GM12865 (cell line): ENCODE measurements around the gene KEL.

Experiments used
- DNase-seq: peaks from one replicate; pipeline ENCODE4 v3.0.0; 2010; ENCODE audit warnings: low read depth
- H3K4me3 ChIP-seq: 2 replicates; pipeline ENCODE4 v1.5.1; 2011; ENCODE audit warnings: mild to moderate bottlenecking, low read depth, low read length, control low read depth
- TF ChIP-seq, protein P1 (sequence below): IDR thresholded peaks from 2 replicates; pipeline ENCODE4 v1.5.1; 2011; ENCODE audit warnings: low read length, control low read depth, low read depth, inconsistent platforms; ENCODE audit not compliant: insufficient read depth; ENCODE audit errors: missing control alignments

Gene KEL

DNA sequence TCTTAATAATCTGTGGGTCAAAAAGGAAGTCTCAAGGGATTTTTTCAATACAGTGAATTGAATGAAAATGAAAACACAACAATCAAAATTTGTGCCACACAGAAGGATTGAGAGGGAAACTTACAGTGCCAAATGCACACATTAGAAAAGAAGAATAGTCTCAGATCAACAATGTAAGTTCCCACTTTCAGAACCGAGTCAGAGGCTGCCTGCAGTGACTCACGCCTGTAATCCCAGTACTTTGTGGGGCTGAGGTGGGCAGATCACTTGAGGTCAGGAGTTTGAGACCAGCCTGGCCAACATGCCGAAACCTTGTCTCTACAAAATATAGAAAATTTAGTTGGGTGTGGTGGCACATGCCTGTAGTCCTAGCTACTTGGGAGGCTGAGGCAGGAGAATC lies 12.5 kb upstream of the KEL start:
- H3K4me3 ChIP-seq, result no peak overlapping the region
- TF ChIP-seq, protein P1, sequence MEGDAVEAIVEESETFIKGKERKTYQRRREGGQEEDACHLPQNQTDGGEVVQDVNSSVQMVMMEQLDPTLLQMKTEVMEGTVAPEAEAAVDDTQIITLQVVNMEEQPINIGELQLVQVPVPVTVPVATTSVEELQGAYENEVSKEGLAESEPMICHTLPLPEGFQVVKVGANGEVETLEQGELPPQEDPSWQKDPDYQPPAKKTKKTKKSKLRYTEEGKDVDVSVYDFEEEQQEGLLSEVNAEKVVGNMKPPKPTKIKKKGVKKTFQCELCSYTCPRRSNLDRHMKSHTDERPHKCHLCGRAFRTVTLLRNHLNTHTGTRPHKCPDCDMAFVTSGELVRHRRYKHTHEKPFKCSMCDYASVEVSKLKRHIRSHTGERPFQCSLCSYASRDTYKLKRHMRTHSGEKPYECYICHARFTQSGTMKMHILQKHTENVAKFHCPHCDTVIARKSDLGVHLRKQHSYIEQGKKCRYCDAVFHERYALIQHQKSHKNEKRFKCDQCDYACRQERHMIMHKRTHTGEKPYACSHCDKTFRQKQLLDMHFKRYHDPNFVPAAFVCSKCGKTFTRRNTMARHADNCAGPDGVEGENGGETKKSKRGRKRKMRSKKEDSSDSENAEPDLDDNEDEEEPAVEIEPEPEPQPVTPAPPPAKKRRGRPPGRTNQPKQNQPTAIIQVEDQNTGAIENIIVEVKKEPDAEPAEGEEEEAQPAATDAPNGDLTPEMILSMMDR, result no peak
- no peak for DNase-seq

DNA sequence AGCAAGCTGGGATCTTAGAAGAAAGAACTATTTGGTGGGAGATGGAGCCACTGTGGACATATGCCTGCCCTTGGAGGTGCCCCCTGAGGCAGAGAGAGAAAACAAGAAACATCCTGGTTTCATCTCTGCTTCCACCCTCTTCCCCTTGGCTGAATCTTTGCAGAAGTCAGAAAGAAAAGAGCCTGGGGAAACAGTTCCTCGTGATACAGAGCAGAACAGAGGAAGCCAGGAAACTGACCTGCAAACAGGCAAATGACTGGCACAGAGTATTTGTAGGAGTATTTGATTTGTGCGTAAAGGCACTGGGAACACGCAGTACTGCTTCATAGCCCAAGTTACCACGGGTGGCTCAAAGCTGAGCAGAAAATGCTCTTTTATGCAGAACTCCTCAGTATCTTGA lies 7.0 kb upstream of the KEL start:
- no peak for DNase-seq
- TF ChIP-seq, protein P1, result no peak
- no peak overlapping the region for H3K4me3 ChIP-seq

DNA sequence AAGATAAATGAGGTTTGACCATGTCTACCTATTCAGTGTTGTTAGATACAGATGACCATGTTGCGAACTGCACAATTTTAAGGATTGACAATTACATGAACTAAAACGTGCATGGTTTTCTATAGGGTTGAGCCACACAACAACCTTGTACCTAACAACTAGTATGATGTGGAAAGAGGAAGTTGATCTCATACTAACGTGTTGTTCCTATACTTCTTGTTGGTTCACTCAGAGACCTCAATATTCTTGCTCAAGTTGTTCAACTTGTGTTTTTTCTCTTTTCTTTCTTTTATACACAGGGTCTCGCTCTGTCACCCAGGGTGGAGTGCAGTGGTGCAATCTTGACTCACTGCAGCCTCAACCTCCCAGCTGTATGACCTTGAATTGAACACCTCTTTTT lies 6.1 kb upstream of the KEL start:
- H3K4me3 ChIP-seq, result no peak overlapping the region
- DNase-seq, result no peak
- TF ChIP-seq, protein P1, result no peak

DNA sequence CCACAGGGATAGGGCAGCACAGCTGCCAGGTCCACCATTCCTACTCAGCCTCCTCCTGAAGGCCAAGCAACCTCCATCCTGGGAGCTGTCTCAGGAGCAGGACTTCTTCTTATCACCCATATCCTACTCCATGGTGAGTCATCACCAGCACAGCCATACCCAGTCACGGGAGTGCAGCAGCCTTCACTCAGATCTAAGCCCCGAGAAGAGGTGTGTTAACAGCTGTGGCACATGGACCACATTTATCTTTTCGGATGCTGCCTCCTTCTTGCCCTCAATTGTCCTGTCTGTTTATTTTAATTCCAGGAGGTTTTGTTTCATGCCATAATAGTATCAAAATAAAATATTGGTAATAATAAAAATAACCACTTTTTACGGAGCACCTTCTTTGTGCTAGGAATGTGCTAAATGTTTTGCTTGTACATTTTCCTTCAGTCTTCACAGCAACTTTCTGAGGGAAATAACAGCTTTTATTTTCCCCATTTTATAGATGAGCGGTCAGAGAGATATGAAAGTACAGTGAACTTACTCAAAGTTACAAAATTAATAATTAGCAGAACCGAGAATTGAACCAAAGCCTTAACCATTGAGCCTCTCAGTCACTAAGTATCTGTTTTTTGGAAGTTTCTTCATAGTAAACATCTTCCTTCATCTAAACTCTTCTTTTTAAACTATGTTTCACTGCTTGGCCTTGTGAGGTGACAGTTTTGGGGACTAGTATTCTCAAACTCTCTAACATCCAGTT lies 2.5 kb upstream of the KEL start:
- no peak for DNase-seq
- H3K4me3 ChIP-seq, result no peak overlapping the region
- TF ChIP-seq, protein P1, result no peak

DNA sequence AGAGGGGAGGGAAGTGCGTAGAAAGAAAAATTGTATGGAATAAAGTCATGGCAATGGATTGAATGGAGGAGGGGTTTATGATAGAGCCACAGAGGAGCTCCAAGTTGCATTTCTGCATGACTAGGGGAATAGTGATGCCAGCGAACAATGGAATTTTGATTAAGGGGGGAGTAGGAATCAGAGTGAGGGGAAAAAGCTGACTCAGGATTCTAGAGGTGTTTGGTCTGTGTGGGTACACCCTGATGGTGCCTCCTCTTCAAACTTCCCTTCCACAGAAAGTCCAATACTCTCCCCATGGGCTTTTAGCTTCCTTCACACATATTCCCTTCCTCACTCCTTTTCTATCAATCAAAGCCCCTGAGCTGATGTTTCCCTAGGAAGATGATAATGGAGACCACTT lies 1.8 kb upstream of the KEL start:
- DNase-seq, result no peak
- H3K4me3 ChIP-seq, result no peak overlapping the region
- TF ChIP-seq, protein P1, result no peak

DNA sequence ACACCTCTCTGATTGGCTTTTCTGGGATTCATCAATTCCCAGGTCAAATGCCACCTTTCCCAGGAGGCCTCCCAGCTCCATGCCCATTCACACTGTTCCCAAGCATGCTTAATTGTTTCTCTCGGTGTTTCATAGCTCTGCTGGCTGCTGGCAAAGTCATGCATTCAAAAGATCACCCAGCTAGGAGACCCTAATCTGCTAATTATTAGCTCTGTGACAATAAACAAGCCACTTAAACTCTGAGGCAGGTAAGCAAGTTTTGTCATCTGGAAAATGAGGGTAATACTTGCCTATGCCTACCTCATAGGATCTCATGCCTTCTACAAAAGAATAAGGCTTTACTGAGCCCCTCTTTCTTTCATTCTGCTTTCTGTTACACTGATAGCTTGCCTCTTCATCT lies 828 bp upstream of the KEL start:
- TF ChIP-seq, protein P1, result no peak
- no peak for DNase-seq
- no peak overlapping the region for H3K4me3 ChIP-seq

DNA sequence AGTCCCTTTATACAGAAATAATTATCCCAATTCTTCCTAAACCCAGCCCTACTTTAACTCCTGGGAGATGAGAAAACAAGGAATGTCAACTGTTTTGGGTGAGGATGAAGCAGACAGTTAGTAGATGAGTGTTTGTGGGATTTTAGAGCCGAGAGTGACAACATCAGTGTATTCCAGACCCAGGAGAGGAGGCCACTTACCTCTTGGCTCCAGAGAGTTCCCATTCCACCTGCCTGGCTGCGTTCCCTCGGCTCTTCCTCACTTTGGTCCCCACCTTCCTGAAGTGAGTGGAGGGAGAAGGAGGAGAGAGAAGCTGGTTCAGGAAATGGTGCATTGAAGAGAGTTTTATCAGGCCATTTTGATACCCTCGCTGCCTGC lies 579 bp downstream of the KEL start:
- no peak overlapping the region for H3K4me3 ChIP-seq
- no peak for DNase-seq
- TF ChIP-seq, protein P1, result no peak
